HG03103 (cell line): ENCODE measurements around the gene QPRT.
"Not testable (repeated sequence)": the region's sequence is repeated elsewhere in the genome, so short reads cannot be mapped to it uniquely, and the experiment has no call there.

Experiments
- ATAC-seq: cut with Tn5 transposase; IDR thresholded peaks from one replicate; pipeline ENCODE4 v1.9.1; 2021; ENCODE audit warnings: low read depth; ENCODE audit not compliant: unreplicated experiment

Gene QPRT

DNA sequence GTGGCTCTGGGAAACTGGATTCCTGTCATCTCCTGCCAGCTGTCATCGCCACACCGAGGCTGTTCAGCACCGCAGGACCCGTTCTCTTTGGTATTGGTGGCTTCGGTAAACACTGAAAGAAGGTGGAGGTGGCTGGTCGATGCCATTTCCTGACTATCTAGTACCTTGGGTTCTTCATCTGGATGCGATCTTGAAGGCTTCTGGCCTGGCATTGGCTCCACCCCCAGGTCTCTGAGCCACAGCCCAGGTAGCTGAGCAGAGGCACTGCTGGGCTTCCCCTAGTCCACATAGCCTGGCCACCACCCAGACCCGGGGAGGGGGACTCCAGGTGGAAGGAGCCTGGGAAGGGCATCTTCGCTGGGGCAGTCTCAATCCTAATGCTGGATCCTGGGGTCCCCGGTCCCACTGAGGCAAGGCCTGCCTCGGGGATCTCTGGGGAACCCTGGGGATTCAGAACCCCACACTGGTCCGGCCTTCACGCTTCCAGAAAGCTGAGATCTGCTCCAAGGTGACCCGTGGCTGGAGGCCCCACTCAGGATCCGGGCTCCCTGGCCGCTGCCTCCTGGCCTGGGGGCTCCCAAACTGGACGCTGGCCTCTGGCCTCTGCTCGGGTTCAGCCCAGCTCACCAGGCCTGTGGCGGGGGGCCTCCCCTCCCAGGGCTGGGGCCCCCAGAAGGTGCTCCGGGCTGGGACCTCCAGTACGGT is 65.0 kb downstream of the QPRT start:
- no peak for ATAC-seq

DNA sequence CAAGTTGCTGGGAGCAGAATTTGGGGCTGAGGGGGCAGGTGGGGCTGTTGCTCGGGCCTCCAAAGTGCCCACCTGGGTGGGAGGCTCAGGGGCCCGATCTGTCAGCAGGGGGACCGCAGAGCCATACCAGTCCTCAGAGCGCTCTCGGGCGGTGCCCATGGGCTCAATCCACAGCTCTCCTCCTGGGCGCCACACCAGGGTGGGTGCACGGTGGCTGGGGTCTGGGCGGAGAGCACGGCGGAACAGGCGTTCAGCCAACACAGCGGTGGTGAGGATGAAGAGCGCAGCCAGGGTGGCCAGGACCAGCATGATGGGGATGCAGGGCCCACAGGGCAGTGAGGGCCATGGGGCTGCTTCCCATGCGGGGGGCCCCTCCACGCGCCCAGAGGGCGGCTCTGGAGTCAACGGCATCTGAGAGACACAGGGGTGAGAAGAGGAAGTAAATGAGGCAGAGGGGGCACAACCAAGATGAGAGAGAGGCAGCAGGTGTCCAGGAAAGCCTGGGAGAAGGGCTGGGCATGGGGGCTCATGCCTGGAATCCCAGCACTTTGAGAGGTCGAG is 65.6 kb downstream of the QPRT start:
- no peak for ATAC-seq

DNA sequence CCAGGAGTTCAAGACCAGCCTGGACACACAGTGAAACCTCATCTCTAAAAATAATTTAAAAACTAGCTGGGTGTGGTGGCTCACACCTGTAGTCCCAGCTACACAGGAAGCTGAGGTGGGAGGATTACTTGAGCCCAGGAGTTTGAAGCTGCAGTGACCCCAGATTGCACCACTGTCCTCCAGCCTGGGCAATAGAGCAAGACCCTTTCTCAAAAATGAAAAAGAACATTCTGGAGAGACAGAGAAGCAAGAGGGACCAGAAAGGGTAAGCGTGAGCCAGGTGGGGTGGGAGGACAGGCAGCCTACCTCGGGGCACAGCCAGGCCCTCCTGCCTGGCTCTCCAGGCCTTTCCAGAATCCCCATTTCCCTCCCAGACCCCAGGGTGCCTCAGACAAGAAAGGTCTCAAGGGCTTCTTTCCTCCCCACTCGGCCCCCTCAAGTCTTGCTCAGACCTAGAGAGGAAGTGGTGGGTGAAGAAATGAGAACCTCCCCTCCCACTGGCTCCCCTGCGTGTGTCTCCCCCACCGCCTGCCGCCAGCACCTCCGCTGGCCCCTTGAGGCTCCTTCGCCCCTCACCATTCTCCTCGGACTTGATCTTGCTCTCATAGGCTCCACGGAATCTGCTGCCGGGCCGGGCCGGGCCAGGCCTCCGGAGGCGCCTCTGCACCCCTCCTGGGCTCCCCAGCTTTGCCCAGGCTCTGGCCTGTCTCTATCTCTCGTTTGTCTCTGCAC is 66.3 kb downstream of the QPRT start:
- ATAC-seq = no peak

DNA sequence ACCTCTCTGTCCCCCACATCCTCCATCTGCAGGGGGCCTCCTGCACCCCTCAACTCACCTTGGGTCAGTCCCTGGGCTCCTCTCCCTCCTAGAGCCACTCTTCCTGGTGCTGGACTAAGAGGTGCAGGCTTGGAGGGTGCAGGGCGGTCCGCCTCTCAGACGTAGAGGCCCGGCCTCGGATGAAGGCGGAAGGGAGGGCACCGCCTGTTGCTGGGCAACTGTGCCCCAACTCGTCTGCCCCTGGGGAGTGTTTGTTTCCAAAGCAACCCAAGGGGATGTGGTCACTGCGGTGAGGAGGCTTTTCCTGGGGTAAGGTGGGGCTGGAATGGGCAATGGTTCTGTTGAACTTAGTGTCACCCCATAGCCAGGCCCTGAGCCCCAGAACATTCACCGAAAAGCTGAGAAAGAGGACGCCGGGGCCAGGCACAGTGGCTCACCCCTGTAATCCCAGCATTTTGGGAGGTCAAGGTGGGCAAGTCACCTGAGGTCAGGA is 66.9 kb downstream of the QPRT start, which contains the start of gene C16orf54:
C16orf54 (minus strand) TSS at position 138 of the 493 bp plus-strand sequence. CDS start 1,039 bp downstream, outside the sequence.
- no peak for ATAC-seq

DNA sequence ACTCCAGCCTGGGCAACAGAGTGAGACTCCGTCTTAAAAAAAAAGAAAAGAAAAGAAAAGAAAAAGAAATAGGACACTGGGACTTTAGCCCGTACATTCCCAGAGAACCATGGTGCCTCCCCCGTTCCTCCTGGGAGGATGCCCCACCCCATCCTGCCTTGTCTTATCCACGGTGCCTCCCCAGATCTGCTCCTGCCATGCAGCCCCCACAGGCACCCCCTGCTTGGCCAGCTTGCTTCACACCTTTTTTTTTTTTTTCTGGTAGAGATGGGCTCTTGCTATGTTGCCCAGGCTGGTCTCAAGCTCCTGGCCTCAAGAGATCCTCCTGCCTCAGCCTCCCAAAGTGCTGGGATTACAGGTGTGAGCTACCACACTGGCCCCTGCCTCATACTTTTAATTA is 67.5 kb downstream of the QPRT start:
- ATAC-seq = not testable (repeated sequence)
